Naive thymus-derived CD8-positive, alpha-beta T cell (primary cell): ENCODE data around the gene NDUFS4. TPM values are rescaled to one million over a fixed set of nuclear protein-coding genes. Genes with fewer than 3 reads are reported as not detected.

Experiments used
- polyA plus RNA-seq, 3 donors: library from polyadenylated mRNA; unstranded; fragments of 300-500 nt; fragmentation: Illumina TruSeq; gene quantifications; one replicate each; pipeline ENCODE4 v1.2.3, GENCODE V29; 2021
- total RNA-seq, 8 experiments: library from RNA in 2 of 8; stranded (reverse) in 2 of 8; gene quantifications; one replicate each; pipeline ENCODE4 v1.2.3 and lab custom pipeline; 2021 to 2026

The NDUFS4 gene
- total and polyA plus RNA-seq, 5 experiments from 2014 or later = 30.6 to 106 (median 99.4) TPM

Other genes with a start within 250 kb of the NDUFS4 start
- gene FST, start 80.0 kb upstream of the NDUFS4 start, total RNA-seq = under 1 TPM; 0.36 to 0.96 TPM
- under 1 TPM in 2 of 3 donors, not detected in 1; 0.30 to 0.39 TPM for gene FST, start 80.0 kb upstream of the NDUFS4 start, polyA plus RNA-seq